Muscle layer of duodenum (tissue), 2 donors: ENCODE measurements around the gene NCKAP5.

ENCODE experiments used
- H3K27ac ChIP-seq: one replicate; pipeline ENCODE4 v1.7.0; 2013; ENCODE audit warnings: mild to moderate bottlenecking, low read length
- H3K27me3 ChIP-seq: one replicate; pipeline ENCODE4 v1.7.0; 2013; ENCODE audit warnings: low read depth, mild to moderate bottlenecking, control low read depth, low read length
- H3K36me3 ChIP-seq, 2 donors: one replicate each; pipeline ENCODE4 v1.7.0; 2013; ENCODE audit warnings: low read length in 2 of 2, control low read depth in 1 of 2, mild to moderate bottlenecking in 1 of 2; ENCODE audit not compliant: insufficient read depth in 2 of 2, control insufficient read depth in 1 of 2
- H3K4me1 ChIP-seq, 2 donors: one replicate each; pipeline ENCODE4 v1.7.0; 2013; ENCODE audit warnings: low read length in 2 of 2, mild to moderate bottlenecking in 2 of 2, control low read depth in 1 of 2, moderate library complexity in 1 of 2; ENCODE audit not compliant: insufficient read depth in 2 of 2, control insufficient read depth in 1 of 2
- H3K4me3 ChIP-seq, 2 donors: one replicate each; pipeline ENCODE4 v1.7.0; 2013; ENCODE audit warnings: low read length in 2 of 2, low read depth in 1 of 2, mild to moderate bottlenecking in 1 of 2
- H3K9me3 ChIP-seq, 2 donors: one replicate each; pipeline ENCODE4 v1.7.0; 2013; ENCODE audit warnings: low read length in 2 of 2, control low read depth in 1 of 2, mild to moderate bottlenecking in 1 of 2; ENCODE audit not compliant: control insufficient read depth in 1 of 2
- donor health status: healthy.

NCKAP5 gene

GRCh38 chr2:133252780-133253355, 315.4 kb downstream of the NCKAP5 start:
- Histone ChIP-seq H3K9me3 (no peaks in the 10 kb centered on the region), H3K27me3 (no peaks in the 10 kb centered on the region), H3K36me3 (no peaks in the 10 kb centered on the region), H3K4me1 (no peaks in the 10 kb centered on the region), H3K27ac (no peak overlapping the region), H3K4me3 (no peak overlapping the region)

GRCh38 chr2:133249362-133249761, 318.9 kb downstream of the NCKAP5 start:
- H3K9me3 ChIP-seq, result no peaks in the 10 kb centered on the region
- H3K4me1 ChIP-seq, result no peaks in the 10 kb centered on the region
- H3K27me3 ChIP-seq, result no peaks in the 10 kb centered on the region
- H3K4me3 ChIP-seq, result no peak overlapping the region
- H3K27ac ChIP-seq, result no peak overlapping the region
- H3K36me3 ChIP-seq, result no peaks in the 10 kb centered on the region

- no peaks in the 10 kb centered on the region for H3K4me1 ChIP-seq
- no peak overlapping the region for H3K27ac ChIP-seq
- H3K4me3 ChIP-seq, result no peak overlapping the region
- H3K27me3 ChIP-seq, result no peaks in the 10 kb centered on the region
- H3K9me3 ChIP-seq, result no peaks in the 10 kb centered on the region
- no peaks in the 10 kb centered on the region for H3K36me3 ChIP-seq
Observed at GRCh38 chr2:133248264-133248663, 320.0 kb downstream of the NCKAP5 start.

- Histone ChIP-seq H3K27me3 (no peaks in the 10 kb centered on the region), H3K9me3 (no peaks in the 10 kb centered on the region), H3K36me3 (no peaks in the 10 kb centered on the region), H3K4me3 (no peak overlapping the region), H3K4me1 (no peaks in the 10 kb centered on the region), H3K27ac (no peak overlapping the region)
Observed at GRCh38 chr2:133247631-133248030, 320.6 kb downstream of the NCKAP5 start.

GRCh38 chr2:133241224-133241571, 327.1 kb downstream of the NCKAP5 start:
- peak overlapping the region in 1 of 2 donors; percentile 15 for H3K4me3 ChIP-seq
- no peak overlapping the region for H3K27ac ChIP-seq
- no peaks in the 10 kb centered on the region for H3K27me3 ChIP-seq
- H3K36me3 ChIP-seq, result no peaks in the 10 kb centered on the region
- no peaks in the 10 kb centered on the region for H3K4me1 ChIP-seq
- H3K9me3 ChIP-seq, result no peaks in the 10 kb centered on the region

- Histone ChIP-seq H3K9me3 (no peaks in the 10 kb centered on the region), H3K27ac (no peak overlapping the region), H3K36me3 (no peaks in the 10 kb centered on the region), H3K27me3 (no peaks in the 10 kb centered on the region), H3K4me1 (no peaks in the 10 kb centered on the region), H3K4me3 (peak overlapping the region in 1 of 2 donors; percentile 15)
Observed at GRCh38 chr2:133240491-133241223, 327.6 kb downstream of the NCKAP5 start.

GRCh38 chr2:133235968-133236367, 332.3 kb downstream of the NCKAP5 start:
- no peak overlapping the region for H3K27ac ChIP-seq
- no peaks in the 10 kb centered on the region for H3K9me3 ChIP-seq
- no peaks in the 10 kb centered on the region for H3K36me3 ChIP-seq
- H3K4me1 ChIP-seq, result no peaks in the 10 kb centered on the region
- no peaks in the 10 kb centered on the region for H3K27me3 ChIP-seq
- H3K4me3 ChIP-seq, result no peak overlapping the region

GRCh38 chr2:133232556-133232955, 335.7 kb downstream of the NCKAP5 start:
- Histone ChIP-seq H3K27ac (no peak overlapping the region), H3K9me3 (no peaks in the 10 kb centered on the region), H3K27me3 (no peaks in the 10 kb centered on the region), H3K4me1 (no peaks in the 10 kb centered on the region), H3K36me3 (no peaks in the 10 kb centered on the region), H3K4me3 (no peak overlapping the region)

- no peak overlapping the region for H3K27ac ChIP-seq
Observed at GRCh38 chr2:133231264-133231663, 337.0 kb downstream of the NCKAP5 start.

GRCh38 chr2:133229974-133230373, 338.3 kb downstream of the NCKAP5 start:
- H3K27me3 ChIP-seq, result no peaks in the 10 kb centered on the region
- H3K9me3 ChIP-seq, result no peaks in the 10 kb centered on the region
- H3K27ac ChIP-seq, result no peak overlapping the region
- no peak overlapping the region for H3K4me3 ChIP-seq
- H3K4me1 ChIP-seq, result no peaks in the 10 kb centered on the region
- no peaks in the 10 kb centered on the region for H3K36me3 ChIP-seq

More at GRCh38 chr2:133231264-133231663, 337.0 kb downstream of the NCKAP5 start:
- no peaks in the 10 kb centered on the region for H3K36me3 ChIP-seq
- no peaks in the 10 kb centered on the region for H3K9me3 ChIP-seq
- no peak overlapping the region for H3K4me3 ChIP-seq
- H3K27me3 ChIP-seq, result no peaks in the 10 kb centered on the region
- no peaks in the 10 kb centered on the region for H3K4me1 ChIP-seq

- H3K27ac ChIP-seq, result no peak overlapping the region
- H3K4me1 ChIP-seq, result no peaks in the 10 kb centered on the region
- no peaks in the 10 kb centered on the region for H3K36me3 ChIP-seq
- H3K4me3 ChIP-seq, result no peak overlapping the region
- no peaks in the 10 kb centered on the region for H3K27me3 ChIP-seq
- H3K9me3 ChIP-seq, result no peaks in the 10 kb centered on the region
Observed at GRCh38 chr2:133223226-133223625, 345.0 kb downstream of the NCKAP5 start.

- H3K9me3 ChIP-seq, result no peaks in the 10 kb centered on the region
- H3K27me3 ChIP-seq, result no peaks in the 10 kb centered on the region
- H3K4me3 ChIP-seq, result no peak overlapping the region
- H3K36me3 ChIP-seq, result no peaks in the 10 kb centered on the region
- no peak overlapping the region for H3K27ac ChIP-seq
- H3K4me1 ChIP-seq, result no peaks in the 10 kb centered on the region
Observed at GRCh38 chr2:133221398-133221797, 346.9 kb downstream of the NCKAP5 start.
